Activated gamma-delta T cell treated with Interleukin-2 at 50 U/mL for 16 hours (primary cell): ENCODE measurements around the gene MAP4K4.

Experiments
- DNase-seq: peaks from one replicate; pipeline ENCODE4 v3.0.0-alpha.2; 2020

MAP4K4 gene

GRCh38 chr2:101723371-101724124 lies 26.0 kb downstream of the MAP4K4 start:
- no peak for DNase-seq

- DNase-seq: no peak
Observed at GRCh38 chr2:101724125-101724474, 26.6 kb downstream of the MAP4K4 start.

DNA sequence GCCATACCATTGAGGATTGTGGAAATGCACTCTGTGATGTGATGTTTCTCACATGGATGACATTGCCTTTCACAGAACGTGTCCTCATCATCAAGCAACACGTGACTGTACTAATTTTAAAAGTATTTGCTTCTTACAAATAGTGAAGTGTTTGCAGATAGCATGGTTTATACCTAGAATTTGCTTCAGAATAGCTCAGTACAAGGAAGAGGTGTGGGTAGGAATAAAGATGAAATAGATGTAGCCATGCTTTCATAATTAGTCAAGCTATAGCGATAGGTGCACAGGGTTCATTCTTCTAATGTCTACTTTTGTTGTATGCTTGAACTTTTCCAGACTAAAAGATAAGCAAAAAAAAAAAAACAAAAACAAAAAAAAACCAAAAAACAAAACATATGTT lies 27.5 kb downstream of the MAP4K4 start:
- DNase-seq: no peak

DNA sequence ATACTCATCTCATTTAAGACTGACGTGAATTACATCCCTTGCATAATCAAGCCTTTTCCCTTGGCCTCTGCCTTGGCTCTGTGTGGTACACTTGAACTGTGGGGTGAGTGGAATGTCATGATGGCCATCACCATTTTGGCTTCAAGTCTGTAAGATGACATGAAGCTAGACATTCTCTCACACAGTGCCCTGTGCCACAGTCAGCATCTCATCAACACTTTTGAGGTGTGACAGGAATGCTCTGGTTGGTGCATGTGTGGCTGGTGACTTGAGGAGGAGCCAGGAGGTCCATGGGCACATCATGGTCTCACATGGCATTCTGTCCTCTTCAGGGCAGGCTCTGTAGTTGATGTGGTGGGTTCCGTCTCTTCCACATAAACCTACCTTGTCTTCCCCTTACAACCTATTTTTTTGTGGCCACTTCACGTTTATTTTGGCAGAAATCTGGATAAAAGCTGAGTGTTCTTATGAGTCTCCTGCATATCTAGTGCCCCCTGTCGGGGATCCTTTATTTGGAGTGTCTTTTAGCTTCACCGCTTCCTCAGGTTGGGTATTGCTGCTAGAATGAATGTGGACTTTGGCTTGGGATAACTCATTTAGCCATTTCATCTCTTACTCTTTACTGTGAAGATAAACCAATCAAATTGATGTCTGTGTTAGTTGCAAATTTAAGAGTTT lies 28.1 kb downstream of the MAP4K4 start:
- no peak for DNase-seq

- DNase-seq: no peak
Observed at GRCh38 chr2:101728865-101729264, 31.4 kb downstream of the MAP4K4 start.

DNA sequence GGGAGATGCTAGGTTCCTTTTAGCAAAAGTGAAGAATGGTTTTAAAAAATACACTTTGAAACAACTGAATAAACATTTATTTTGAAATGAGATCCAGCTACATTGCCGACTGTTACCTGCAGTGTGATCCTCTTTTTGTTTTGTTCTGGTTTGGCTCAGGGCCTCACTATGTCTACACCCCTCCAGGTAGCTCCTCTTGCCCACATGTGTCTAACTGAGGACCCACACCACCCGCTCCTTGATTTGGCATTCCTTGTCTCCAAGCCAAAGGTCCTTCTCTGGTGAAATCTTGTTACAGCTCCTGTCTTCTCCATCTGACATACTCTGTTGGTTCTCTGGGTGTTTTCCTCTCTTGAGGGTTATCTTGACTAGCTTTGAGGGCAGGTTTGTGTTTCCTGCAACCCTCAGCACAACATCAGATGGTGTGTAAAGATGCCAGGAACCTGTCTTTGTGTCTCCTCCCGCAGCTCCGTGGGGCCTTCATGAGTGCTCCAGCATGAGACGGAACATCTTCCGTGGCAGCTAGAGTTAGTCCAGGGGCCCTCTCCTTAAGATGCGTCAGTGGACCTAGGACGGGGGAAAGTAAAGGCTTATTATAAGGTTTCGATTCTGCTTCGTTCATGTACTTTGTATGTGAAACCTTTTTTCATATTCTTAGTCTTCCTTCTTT lies 32.1 kb downstream of the MAP4K4 start:
- no peak for DNase-seq

GRCh38 chr2:101731221-101732054 lies 33.9 kb downstream of the MAP4K4 start:
- DNase-seq: no peak

DNA sequence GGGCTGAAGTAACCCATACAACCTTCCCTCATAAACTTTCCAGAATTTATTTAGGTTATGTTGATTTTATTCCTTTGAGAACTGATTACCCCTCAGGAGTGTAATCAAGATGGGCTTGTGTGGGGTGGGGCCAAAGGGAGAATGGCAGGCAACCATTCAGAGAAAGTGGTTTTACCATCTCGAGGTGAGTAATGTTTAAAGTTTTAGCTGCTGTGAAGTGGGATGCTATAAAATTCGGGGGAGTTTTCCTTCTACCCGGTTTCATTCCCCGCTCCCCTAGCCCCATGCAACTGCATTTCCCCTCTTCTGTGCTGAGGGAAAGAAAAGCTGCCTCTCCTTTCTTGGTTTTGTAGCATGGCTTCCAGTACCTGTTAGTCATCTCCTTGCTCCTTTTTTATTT lies 34.7 kb downstream of the MAP4K4 start:
- no peak for DNase-seq

DNA sequence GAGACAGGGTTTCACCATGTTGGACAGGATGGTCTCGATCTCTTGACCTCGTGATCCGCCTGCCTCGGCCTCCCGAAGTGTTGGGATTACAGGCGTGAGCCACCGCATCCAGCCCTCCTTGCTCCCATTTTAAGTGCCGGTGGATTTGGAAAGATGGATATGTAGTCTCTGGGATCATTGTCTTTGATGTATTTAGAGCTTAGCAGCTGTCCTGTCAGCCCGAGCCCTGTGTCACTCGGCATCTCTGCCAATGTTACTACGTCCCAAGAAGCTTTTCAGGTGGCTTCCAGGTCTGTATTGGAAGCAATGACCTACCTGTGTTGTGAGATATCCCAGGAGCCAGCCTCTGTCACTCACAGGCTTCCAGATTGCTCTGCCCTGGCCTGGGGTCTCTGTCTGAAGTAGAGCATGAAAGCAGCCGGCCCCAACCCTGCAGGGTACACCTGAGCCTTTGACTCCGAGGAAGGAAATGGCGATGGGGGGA lies 35.3 kb downstream of the MAP4K4 start:
- DNase-seq: no peak

DNA sequence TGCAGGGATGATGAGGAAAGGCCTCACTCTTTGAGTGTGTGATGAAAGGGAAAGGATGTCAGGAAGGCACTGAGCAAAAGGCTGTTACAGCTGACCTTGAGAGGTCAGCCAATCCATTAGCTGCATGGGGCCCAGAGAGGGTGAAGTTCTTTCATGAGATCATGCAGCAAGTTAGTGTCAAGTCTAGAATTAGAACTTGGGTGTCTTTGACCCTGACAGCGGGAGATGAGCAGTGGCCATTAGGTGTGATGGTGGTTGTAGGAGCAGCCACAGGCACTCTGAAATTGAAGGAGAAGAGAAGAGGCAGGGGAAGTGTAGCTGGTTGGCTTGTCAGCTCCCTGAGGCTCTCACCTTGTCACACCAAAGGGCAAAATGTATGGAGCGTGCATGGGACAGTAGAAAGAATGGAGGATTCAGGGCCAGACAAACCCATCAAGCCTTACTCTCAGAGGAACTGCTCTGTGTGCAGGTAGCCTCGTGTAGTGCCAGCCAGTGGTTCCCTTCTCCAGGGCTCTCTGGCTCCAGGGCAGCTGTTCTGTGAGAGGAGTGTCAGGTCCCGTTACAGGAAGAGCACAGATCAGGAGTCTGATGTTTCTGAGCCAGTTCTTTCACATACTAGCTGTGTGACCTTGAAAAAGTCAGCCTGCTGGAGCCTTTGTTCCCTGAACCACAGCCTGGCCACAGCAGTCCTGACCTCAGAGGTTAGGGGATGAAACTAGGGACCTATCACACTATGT lies 35.9 kb downstream of the MAP4K4 start:
- DNase-seq: no peak

DNA sequence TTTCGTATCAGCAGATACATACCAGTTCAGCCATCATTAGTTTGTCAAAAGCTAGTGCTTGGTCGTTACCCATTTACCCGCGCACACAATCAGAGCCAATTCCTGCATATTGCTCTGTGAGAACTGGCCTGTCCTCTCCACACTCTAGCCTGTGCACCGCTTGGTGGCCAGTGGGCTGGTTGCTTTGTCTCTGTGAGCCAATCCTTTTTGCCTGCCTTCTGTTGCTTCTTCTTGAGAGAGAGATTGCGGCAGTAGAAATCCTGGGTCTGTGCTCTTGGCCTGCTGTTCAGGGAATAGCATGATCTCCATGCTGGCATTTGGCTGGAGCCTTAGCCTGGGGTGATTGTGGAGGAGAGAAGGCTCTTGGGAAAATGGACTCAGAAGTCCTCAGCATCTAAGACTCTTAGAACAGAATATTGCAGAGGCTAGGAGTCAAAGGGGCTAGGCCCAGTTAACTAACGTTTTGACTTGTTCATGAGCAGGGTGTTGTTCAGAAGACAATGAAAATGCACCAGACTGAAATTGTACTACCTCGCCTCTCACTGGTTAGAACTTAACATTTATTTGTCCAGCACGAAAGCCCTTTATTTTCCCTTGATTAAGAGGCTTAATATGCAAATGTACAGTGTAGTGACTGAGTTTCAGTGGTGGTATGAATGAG lies 37.1 kb downstream of the MAP4K4 start:
- no peak for DNase-seq

DNA sequence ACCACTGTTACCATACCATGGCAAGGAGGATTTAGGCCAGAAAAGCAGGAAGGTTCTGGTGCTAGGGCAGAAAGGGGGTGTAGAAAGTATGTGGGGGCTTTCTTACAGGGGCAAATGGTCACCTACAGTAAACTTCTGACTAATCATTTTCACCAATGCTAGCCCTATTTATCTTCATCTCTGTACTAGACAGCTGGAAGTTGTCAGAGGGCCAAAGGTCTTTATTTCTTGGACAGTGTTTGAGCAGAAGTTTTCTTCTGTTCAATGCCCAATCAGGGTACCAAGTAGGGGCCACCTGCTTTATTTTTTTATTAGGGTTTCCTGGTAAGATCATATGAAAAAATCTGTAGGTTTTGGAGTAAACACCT lies 37.6 kb downstream of the MAP4K4 start:
- no peak for DNase-seq

DNA sequence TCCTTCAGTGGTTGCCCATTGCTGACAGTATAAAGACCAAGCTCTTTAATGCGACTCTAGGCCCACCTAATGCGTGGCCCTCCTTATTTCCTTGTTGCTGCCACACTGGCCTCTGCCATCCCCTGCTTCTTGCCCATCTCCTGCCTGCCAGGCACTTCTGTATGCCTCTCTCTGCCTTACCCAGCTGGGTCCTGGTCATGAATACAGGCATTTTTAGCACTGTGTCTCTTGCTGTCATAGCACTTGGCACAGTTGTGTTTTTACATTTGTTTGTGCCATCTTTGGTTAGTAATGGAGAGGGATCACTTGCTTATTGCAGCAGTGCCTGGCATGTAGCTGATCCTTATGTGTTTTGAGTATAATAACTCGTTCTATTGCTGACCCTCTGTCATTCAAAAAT lies 38.7 kb downstream of the MAP4K4 start:
- DNase-seq: no peak

GRCh38 chr2:101736861-101737291 lies 39.4 kb downstream of the MAP4K4 start:
- DNase-seq: no peak

GRCh38 chr2:101737478-101738255 lies 40.2 kb downstream of the MAP4K4 start:
- no peak for DNase-seq

DNA sequence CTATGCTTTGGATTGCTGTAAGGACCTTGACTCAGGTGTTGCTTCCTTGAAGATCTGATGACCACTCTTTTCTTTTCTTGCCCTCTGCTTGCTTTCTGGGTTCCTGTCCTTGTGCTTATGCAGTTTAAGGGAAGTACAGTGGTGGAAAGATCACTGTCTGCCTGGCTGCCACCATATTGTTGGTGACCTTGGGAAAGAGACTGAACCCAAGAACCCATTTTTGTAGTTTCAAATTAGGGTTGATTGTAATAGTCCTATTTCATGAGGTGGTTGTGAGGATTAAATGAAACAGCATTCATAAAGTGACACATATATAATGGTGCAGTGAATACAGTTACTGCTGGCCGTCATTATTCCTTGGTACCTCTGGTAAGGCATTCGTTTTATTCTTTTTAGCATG lies 41.1 kb downstream of the MAP4K4 start:
- DNase-seq: no peak

- DNase-seq: no peak
Observed at GRCh38 chr2:101740555-101740964, 43.1 kb downstream of the MAP4K4 start.

GRCh38 chr2:101741775-101742520 lies 44.4 kb downstream of the MAP4K4 start:
- no peak for DNase-seq

DNA sequence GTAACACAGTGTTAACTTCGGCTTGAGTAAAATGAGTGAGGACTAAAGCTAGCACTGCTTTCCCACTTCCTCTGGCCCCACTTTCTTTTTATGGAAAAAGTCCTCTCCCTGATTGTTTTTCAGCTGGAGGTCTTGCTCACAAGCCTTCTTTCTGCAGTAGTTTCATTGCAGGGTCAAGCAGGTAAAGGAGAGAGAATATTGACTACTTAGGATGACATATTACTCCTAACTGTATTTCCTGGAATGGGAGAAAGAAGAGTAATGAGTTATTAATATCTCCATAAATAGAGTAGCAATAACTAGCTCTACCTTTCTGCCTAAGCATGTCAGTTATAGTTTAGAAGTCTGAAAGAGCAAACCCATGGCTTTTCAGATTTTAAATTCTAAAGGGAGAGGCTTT lies 45.0 kb downstream of the MAP4K4 start:
- no peak for DNase-seq

DNA sequence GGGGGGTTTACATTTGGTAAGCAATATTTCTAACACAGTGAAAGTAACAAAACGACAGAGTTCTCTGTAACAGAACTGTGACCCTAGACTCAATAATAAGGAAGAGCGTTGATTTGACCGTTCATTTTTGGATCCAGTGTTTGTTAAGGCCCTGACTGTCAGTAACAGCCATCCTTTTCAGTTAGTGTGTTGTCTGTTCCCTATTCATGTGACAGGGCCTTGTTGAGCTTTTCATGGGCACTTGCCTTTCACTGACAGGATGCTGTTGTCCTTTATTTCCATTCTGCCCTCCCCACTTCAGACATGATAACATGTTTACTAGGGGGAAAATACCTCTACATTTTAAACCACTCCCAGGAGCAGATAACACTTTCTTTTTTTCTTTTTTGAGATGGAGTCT lies 45.8 kb downstream of the MAP4K4 start:
- DNase-seq: no peak
